Fibroblast of mammary gland (primary cell): Measurements from ENCODE around the gene FCSK.

Experiments used
- DNase-seq: peaks from one replicate; pipeline ENCODE4 v3.0.0-alpha.2; 2010; ENCODE audit warnings: low read depth
- H3K4me3 ChIP-seq: 2 replicates; pipeline ENCODE4 v1.5.1; 2011; ENCODE audit warnings: low read depth, mild to moderate bottlenecking, low read length, moderate library complexity; ENCODE audit not compliant: control insufficient read depth
- CTCF ChIP-seq: conservative IDR thresholded peaks from 2 replicates; pipeline ENCODE4 v1.5.1; 2011; ENCODE audit warnings: low read depth, low read length, inconsistent platforms; ENCODE audit not compliant: control insufficient read depth, insufficient read depth

FCSK gene

GRCh38 chr16:70495425-70496182 is 41.2 kb downstream of the FCSK start:
- DNase-seq = no peak
- no peak overlapping the region for H3K4me3 ChIP-seq
- no peak for TF ChIP-seq CTCF

- DNase-seq = no peak
- no peak overlapping the region for H3K4me3 ChIP-seq
- TF ChIP-seq CTCF = no peak
Measured at GRCh38 chr16:70496513-70496912, 42.1 kb downstream of the FCSK start.

GRCh38 chr16:70508752-70509151 is 54.4 kb downstream of the FCSK start:
- no peak for TF ChIP-seq CTCF

GRCh38 chr16:70510216-70510615 is 55.8 kb downstream of the FCSK start:
- no peak for TF ChIP-seq CTCF
- no peak overlapping the region for H3K4me3 ChIP-seq
- no peak for DNase-seq

More at GRCh38 chr16:70508752-70509151, 54.4 kb downstream of the FCSK start:
- peak; percentile 29 for DNase-seq
- no peak overlapping the region for H3K4me3 ChIP-seq

- H3K4me3 ChIP-seq = no peak overlapping the region
- no peak for DNase-seq
- no peak for TF ChIP-seq CTCF
Measured at GRCh38 chr16:70511833-70512232, 57.4 kb downstream of the FCSK start.

GRCh38 chr16:70512456-70512855 is 58.1 kb downstream of the FCSK start:
- no peak overlapping the region for H3K4me3 ChIP-seq
- peak; percentile 85 for DNase-seq
- TF ChIP-seq CTCF = no peak
